Activated CD4-positive, alpha-beta T cell treated with anti-CD3 and anti-CD28 coated beads, Interleukin-2, amount 50 U/mL, for 4 hours (primary cell): Measurements from ENCODE around the gene APPBP2.
"Not testable (repeated sequence)": the region's sequence is repeated elsewhere in the genome, so short reads cannot be mapped to it uniquely, and the experiment has no call there.

Experiments
- DNase-seq, 2 experiments: peaks; one replicate each; pipeline ENCODE4 v3.0.0-alpha.2; 2020

Gene APPBP2

GRCh38 chr17:60490594-60490993 lies 35.4 kb downstream of the APPBP2 start:
- not testable (repeated sequence) for DNase-seq

GRCh38 chr17:60481604-60482003 lies 44.4 kb downstream of the APPBP2 start:
- no peak for DNase-seq

- DNase-seq, result no peak
Measured at GRCh38 chr17:60473788-60474187, 52.3 kb downstream of the APPBP2 start.

- no peak for DNase-seq
Measured at GRCh38 chr17:60472449-60472848, 53.6 kb downstream of the APPBP2 start.

- DNase-seq, result no peak
Measured at GRCh38 chr17:60471451-60471850, 54.6 kb downstream of the APPBP2 start.

- no peak for DNase-seq
Measured at GRCh38 chr17:60468371-60468770, 57.7 kb downstream of the APPBP2 start.

- no peak for DNase-seq
Measured at GRCh38 chr17:60464343-60464742, 61.7 kb downstream of the APPBP2 start.

- DNase-seq, result no peak
Measured at GRCh38 chr17:60463157-60463835, 62.7 kb downstream of the APPBP2 start.

- no peak for DNase-seq
Measured at GRCh38 chr17:60461584-60461983, 64.5 kb downstream of the APPBP2 start.

GRCh38 chr17:60457148-60457547 lies 68.9 kb downstream of the APPBP2 start:
- no peak for DNase-seq

- DNase-seq, result no peak
Measured at GRCh38 chr17:60455378-60455777, 70.7 kb downstream of the APPBP2 start.

GRCh38 chr17:60451965-60452364 lies 74.1 kb downstream of the APPBP2 start:
- DNase-seq, result no peak

- DNase-seq, result no peak
Measured at GRCh38 chr17:60451071-60451470, 75.0 kb downstream of the APPBP2 start.

- DNase-seq, result no peak
Measured at GRCh38 chr17:60447375-60447774, 78.7 kb downstream of the APPBP2 start.

- DNase-seq, result no peak
Measured at GRCh38 chr17:60445144-60445543, 80.9 kb downstream of the APPBP2 start.

GRCh38 chr17:60443713-60444112 lies 82.3 kb downstream of the APPBP2 start:
- DNase-seq, result no peak

- no peak for DNase-seq
Measured at GRCh38 chr17:60442271-60443173, 83.5 kb downstream of the APPBP2 start.

GRCh38 chr17:60439501-60439900 lies 86.5 kb downstream of the APPBP2 start:
- no peak for DNase-seq

GRCh38 chr17:60436676-60437075 lies 89.4 kb downstream of the APPBP2 start:
- no peak for DNase-seq

GRCh38 chr17:60435244-60436167 lies 90.5 kb downstream of the APPBP2 start:
- peak; percentile 36 to 49 for DNase-seq

GRCh38 chr17:60433021-60433997 lies 92.7 kb downstream of the APPBP2 start:
- not testable (repeated sequence) for DNase-seq

GRCh38 chr17:60430561-60430960 lies 95.5 kb downstream of the APPBP2 start:
- not testable (repeated sequence) for DNase-seq
